ENCODE measurements around the gene CYP26B1.

CYP26B1 gene

DNA sequence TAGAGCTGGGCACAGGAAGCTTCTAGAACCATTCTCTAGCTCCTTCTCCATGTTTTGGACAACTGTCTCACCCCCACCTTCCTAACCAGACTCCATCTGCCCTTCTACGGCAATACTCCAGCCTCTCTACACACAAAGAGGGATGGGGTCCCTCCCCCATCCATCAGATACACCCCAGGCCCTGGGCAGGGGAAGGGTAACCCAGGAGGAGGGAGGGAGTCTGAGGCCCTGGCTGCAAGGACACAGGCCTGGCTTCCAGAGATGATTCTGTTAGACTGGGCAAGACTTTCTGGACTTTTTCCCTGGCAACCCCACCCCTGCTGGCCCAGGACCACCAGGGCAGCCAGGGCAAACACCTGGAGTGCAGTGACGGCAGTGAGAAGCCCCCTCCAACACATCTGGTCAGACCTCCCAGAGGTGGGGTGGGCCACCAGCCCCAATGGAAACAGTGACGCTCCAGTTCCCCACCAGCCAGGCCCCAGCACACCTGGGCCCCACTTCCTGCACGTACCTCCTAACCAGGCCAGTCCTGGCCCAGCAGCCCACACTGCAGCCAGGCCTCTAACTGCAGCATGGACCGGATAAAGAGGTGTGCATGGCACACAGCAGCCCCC lies 6.5 kb downstream of the CYP26B1 start:
- no peak for DNase-seq (ENCODE audit: low read depth)

DNA sequence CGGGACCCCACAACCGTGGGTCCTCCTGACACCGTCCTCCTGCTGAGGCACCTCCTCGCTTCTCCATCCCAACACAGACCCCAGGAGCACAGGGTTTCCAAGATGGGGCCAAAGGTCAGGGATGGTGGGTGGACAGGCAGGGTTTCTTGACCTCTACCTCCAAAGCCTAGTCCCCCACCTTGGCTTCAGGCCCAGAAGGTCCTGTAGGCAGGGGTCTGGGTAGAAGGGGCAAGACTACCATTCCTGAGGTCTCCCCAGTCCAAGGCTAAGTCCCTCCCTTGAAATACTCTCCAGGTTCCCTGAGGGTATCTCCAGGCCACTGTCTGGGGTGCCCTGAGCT lies 7.1 kb downstream of the CYP26B1 start:
- DNase-seq (ENCODE audit: low read depth), result no peak

GRCh38 chr2:72139874-72140620 lies 7.6 kb downstream of the CYP26B1 start:
- no peak for DNase-seq (ENCODE audit: low read depth)

DNA sequence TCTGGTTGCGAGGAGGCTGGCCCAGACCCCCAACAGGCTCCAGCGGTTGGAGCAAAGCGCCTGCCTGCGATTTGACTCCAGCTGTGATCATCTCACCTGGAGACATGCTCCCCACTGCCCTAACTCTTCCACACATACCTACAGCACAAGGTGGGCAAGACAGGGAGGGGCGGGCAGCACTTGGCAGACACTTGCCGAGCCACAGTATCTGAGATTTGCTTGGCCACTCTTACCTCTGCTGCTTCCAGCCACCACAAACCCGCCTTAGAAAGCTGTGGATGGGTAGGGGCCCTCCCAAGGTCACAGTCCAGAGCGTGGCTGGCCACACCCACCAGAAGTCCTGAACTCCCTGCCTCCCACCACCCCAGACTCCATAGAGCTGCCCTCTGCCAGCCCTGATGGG lies 8.2 kb downstream of the CYP26B1 start:
- no peak for DNase-seq (ENCODE audit: low read depth)

GRCh38 chr2:72138921-72139381 lies 8.7 kb downstream of the CYP26B1 start:
- DNase-seq (ENCODE audit: low read depth), result no peak

- DNase-seq (ENCODE audit: low read depth), result no peak
These were observed 9.4 kb downstream of the CYP26B1 start for GRCh38 chr2:72138011-72138881.

GRCh38 chr2:72137498-72138010 lies 10.1 kb downstream of the CYP26B1 start:
- no peak for DNase-seq (ENCODE audit: low read depth)

GRCh38 chr2:72136933-72137497 lies 10.6 kb downstream of the CYP26B1 start:
- no peak for DNase-seq (ENCODE audit: low read depth)

DNA sequence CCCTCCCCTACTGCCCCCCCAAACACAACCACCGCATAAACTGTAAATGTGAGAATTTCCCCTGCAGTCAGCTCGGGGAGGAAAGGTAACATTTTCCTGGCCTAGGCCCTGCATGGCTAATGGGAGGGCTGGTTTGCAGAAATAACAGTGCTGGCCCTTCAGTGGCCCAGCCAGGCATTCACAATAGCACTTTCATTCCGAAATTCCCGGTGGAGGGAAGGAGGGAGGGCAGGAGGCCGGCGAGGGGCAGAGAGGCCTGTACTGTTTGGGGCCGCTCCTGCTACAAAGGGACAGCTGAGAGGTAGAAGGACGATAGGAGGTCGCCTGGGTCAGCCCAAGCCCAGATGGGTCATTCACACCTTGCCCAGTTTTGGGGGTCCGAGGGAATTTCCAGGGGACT lies 11.3 kb downstream of the CYP26B1 start:
- DNase-seq (ENCODE audit: low read depth), result no peak

- DNase-seq (ENCODE audit: low read depth), result no peak
These were observed 11.7 kb downstream of the CYP26B1 start for GRCh38 chr2:72135921-72136320.

DNA sequence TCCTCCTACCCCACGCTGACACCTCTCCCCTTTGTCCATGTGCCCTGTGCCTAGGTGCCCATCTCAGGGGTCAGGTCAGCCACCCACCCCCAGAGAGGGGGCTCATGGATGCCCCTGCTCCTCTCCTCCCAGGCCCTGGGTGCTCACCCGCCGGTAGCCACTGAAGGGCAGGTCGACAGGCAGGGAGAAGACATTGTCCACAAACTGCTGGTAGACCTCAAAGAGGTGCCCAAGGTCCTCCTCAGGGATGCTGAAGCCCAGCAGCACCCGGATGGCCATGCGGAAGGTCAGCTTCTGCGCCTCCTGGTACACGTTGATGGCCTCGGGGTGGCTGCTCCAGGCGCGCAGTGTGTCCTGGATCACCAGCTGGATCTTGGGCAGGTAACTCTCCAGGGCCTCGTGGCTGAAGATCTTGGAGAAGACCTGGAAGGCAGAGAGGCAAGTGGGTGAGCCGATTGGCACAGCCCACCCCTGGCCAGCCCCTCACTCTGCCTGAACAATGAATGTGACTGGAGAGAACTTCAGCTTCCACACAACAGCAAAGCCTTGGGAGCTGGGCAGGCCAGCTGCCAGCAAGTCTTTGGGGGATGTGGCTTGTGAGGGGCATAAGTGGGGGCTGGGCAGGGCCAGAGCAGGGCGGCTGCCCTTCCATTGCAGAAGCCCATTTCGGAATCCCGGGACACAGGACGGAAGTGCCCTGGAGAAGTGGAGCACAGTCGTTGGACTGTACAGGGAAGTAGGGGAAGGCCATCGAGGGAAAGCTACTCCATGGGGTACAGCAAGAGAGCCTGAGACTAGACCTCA lies 12.5 kb downstream of the CYP26B1 start:
- DNase-seq (ENCODE audit: low read depth), result no peak

- no peak for DNase-seq (ENCODE audit: low read depth)
These were observed 13.2 kb downstream of the CYP26B1 start for GRCh38 chr2:72134408-72134996.

DNA sequence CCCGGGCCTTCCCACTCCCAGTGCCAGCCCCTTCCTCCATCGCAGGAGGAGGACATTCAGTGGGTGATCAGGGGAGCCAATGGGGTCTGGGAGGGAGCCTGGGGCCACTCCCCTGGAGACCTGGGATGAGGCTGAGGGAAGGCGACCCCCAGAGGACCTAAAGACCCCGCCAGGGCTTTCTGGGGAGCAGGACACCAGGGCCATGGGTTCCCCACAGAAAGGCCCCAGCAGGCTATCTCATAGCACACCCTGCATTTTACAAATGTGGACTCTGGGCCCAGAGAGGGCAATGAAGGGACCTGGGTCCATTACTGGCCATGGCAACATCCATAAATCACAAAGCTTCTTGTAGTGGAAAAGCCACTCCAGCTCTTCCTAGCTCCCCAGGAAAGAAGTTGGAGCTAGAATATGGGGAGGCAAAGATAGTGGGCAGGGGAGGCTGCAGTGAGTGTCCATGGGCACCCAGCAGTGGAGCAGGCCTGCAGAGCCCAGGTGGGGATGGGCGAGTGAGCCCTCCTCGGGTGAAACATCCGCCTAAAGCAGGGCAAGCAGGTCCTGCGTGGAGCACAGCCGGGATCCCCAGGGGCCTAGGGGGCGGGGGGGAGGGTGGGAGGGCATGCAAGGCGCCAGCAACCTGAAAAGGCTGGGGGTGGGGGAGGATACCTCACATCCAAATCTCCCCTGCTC lies 13.8 kb downstream of the CYP26B1 start:
- no peak for DNase-seq (ENCODE audit: low read depth)

GRCh38 chr2:72132981-72133720 lies 14.5 kb downstream of the CYP26B1 start:
- no peak for DNase-seq (ENCODE audit: low read depth)

GRCh38 chr2:72131916-72132841 lies 15.5 kb downstream of the CYP26B1 start:
- no peak for DNase-seq (ENCODE audit: low read depth)

GRCh38 chr2:72131371-72131891 lies 16.2 kb downstream of the CYP26B1 start:
- DNase-seq (ENCODE audit: low read depth), result no peak

GRCh38 chr2:72130659-72131360 lies 16.9 kb downstream of the CYP26B1 start:
- DNase-seq (ENCODE audit: low read depth), result no peak
